H1 (cell line): ENCODE measurements around the gene PASK. TPM values are rescaled to one million over a fixed set of nuclear protein-coding genes. Genes with fewer than 3 reads are reported as not detected.

Experiments
- ASH2L ChIP-seq: fragments of 200-600, 300-600 bp; sonication (generic); IDR thresholded peaks from one replicate; pipeline ENCODE4 v1.7.1; 2017; ENCODE audit warnings: low read length
- CTBP2 ChIP-seq: IDR thresholded peaks from 2 replicates; pipeline ENCODE4 v1.7.0; 2011; ENCODE audit warnings: borderline replicate concordance, mild to moderate bottlenecking, moderate library complexity, mixed read lengths, low read length; ENCODE audit not compliant: insufficient read depth, insufficient read length
- HDAC6 ChIP-seq: IDR thresholded peaks from one replicate; pipeline ENCODE4 v1.7.1; 2012; ENCODE audit warnings: low read depth, mild to moderate bottlenecking, inconsistent platforms, low read length, moderate library complexity
- MAFK ChIP-seq: IDR thresholded peaks from 2 replicates; pipeline ENCODE4 v1.6.1; 2012; ENCODE audit warnings: low read depth, mild to moderate bottlenecking, improper control_type of control experiment, low read length
- NRF1 ChIP-seq: IDR thresholded peaks from 2 replicates; pipeline ENCODE4 v1.6.1; 2011; ENCODE audit warnings: mild to moderate bottlenecking, low read depth, low read length, improper control_type of control experiment
- SP1 ChIP-seq: IDR thresholded peaks from 2 replicates; pipeline ENCODE4 v1.6.1; 2011; ENCODE audit warnings: low read depth, low read length
- SP4 ChIP-seq: IDR thresholded peaks from 2 replicates; pipeline ENCODE4 v1.6.1; 2012; ENCODE audit warnings: low read length, inconsistent platforms
- TBP ChIP-seq: IDR thresholded peaks from 2 replicates; pipeline ENCODE4 v1.6.1; 2011; ENCODE audit warnings: low read depth, low read length, improper control_type of control experiment
- ZNF274 ChIP-seq: IDR thresholded peaks from 2 replicates; pipeline ENCODE4 v1.7.0; 2012; ENCODE audit warnings: low read length, borderline replicate concordance; ENCODE audit errors: extremely low read depth
- polyA plus RNA-seq, 7 experiments: library from polyadenylated mRNA; depleted of rRNA in 3 of 7; stranded (reverse) in 5 of 7; unstranded in 2 of 7; fragments of >200 nt in 5 of 7; fragments of 200-250 nt in 2 of 7; gene quantifications; 1 replicate in 5 of 7; 2 replicates in 1 of 7; 4 replicates in 1 of 7; pipeline versions ENCODE4 v1.2.1 to v1.2.3, GENCODE V29; 2011 to 2013; ENCODE audit warnings: missing spikeins in 2 of 7, mixed read lengths in 2 of 7
- total RNA-seq: library from RNA; stranded (reverse); fragmentation: NEBNext Ultra II Directional; extraction: Animal tissue kit (Norgen Biotek cat#: 25700); gene quantifications from 2 replicates; pipeline ENCODE4 v1.2.1, GENCODE V29; 2021

Gene PASK
- total and polyA plus RNA-seq, 2 of the 8 experiments (the other 6 are each of a cell fraction or from before 2014, with no cell fraction given): 20.5 to 66.1 TPM

DNA sequence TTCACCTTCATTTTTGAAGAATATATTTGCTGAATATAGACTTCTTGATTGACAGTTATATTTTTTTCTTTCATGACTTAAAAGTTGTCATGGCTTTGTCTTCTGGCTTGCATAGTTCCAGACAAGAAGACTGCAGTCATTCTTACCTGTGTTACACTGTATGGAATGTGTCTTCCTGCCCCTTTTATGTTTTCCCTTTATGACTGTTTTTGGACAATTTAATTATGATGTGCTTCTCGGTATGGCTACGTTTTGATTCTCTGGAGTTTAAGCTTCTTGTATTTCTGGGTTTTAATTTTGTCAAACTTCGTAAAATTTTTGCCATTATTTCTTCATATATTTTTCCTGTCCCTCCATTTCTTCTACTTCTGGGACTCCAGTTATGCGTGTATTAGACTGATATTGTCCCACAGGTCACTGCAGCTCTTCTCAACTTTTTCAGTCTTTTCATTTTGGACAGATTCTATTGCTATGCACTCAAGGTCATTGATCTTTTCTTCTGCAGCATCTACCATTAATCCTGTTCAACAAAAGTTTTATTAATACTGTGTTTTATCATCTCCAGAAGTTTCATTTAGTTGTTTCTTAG lies 64.3 kb downstream of the PASK start (continued):
- no peak for TF ChIP-seq HDAC6
- no peak for TF ChIP-seq SP4
- no peak for TF ChIP-seq TBP
- no peak for TF ChIP-seq SP1
- TF ChIP-seq ASH2L: no peak
- no peak for TF ChIP-seq NRF1
- TF ChIP-seq ZNF274: no peak
- no peak for TF ChIP-seq MAFK
- no peak for TF ChIP-seq CTBP2
